GM19238 (cell line): ENCODE data around the gene CHRNB2.

Experiments used
- DNase-seq: peaks from one replicate; pipeline ENCODE4 v3.0.0; 2011; ENCODE audit warnings: low spot score; ENCODE audit not compliant: insufficient read length

The CHRNB2 gene

GRCh38 chr1:154578058-154578418, 10.5 kb downstream of the CHRNB2 start:
- no peak for DNase-seq

- DNase-seq: no peak
Observed at GRCh38 chr1:154579374-154579773, 11.8 kb downstream of the CHRNB2 start.

GRCh38 chr1:154581766-154582165, 14.2 kb downstream of the CHRNB2 start:
- no peak for DNase-seq

- DNase-seq: no peak
Observed at GRCh38 chr1:154582885-154583284, 15.3 kb downstream of the CHRNB2 start.

GRCh38 chr1:154583773-154584172, 16.2 kb downstream of the CHRNB2 start:
- DNase-seq: no peak

GRCh38 chr1:154584267-154584994, 16.9 kb downstream of the CHRNB2 start:
- DNase-seq: no peak

GRCh38 chr1:154586231-154586630, 18.7 kb downstream of the CHRNB2 start:
- DNase-seq: no peak

- DNase-seq: no peak
Observed at GRCh38 chr1:154586641-154587040, 19.1 kb downstream of the CHRNB2 start.

- DNase-seq: no peak
Observed at GRCh38 chr1:154589780-154590179, 22.2 kb downstream of the CHRNB2 start.

GRCh38 chr1:154590756-154591155, 23.2 kb downstream of the CHRNB2 start:
- DNase-seq: no peak

GRCh38 chr1:154591206-154591605, 23.6 kb downstream of the CHRNB2 start:
- DNase-seq: no peak

GRCh38 chr1:154593390-154593789, 25.8 kb downstream of the CHRNB2 start:
- no peak for DNase-seq

- no peak for DNase-seq
Observed at GRCh38 chr1:154594811-154595210, 27.2 kb downstream of the CHRNB2 start.

GRCh38 chr1:154595621-154596020, 28.0 kb downstream of the CHRNB2 start:
- DNase-seq: no peak

GRCh38 chr1:154598871-154599635, 31.5 kb downstream of the CHRNB2 start:
- no peak for DNase-seq

- no peak for DNase-seq
Observed at GRCh38 chr1:154599658-154600057, 32.1 kb downstream of the CHRNB2 start.

GRCh38 chr1:154603317-154603716, 35.7 kb downstream of the CHRNB2 start:
- no peak for DNase-seq

- no peak for DNase-seq
Observed at GRCh38 chr1:154605534-154605933, 38.0 kb downstream of the CHRNB2 start.

GRCh38 chr1:154607106-154607608, 39.6 kb downstream of the CHRNB2 start:
- no peak for DNase-seq

GRCh38 chr1:154607609-154608396, 40.2 kb downstream of the CHRNB2 start, which contains the start of gene ADAR:
Gene ADAR, minus strand, starts transcription at chr1:154608186. Its CDS starts 180 bp downstream, at chr1:154608006.
- peak; percentile 75 for DNase-seq

GRCh38 chr1:154608397-154609270, 41.1 kb downstream of the CHRNB2 start:
- DNase-seq: no peak
